HepG2 (cell line): Measurements from ENCODE around the gene ZNF587B. TPM values are rescaled to one million over a fixed set of nuclear protein-coding genes. Genes with fewer than 3 reads are reported as not detected.

ENCODE experiments used
- ATAC-seq: fragments of 200-7000 bp; cut with Tn5 transposase; 3 replicates; pipeline ENCODE4 v1.9.1; 2020; ENCODE audit warnings: mild to moderate bottlenecking, moderate library complexity
- BruUV-seq: library from RNA; stranded (reverse); fragments of 400-500 nt; replicated peaks from 2 replicates; lab custom pipeline; 2021; lab: Mats Ljungman, UMichigan
- CTCF ChIA-PET: fragments of 300-600 bp; formaldehyde crosslinking; extraction: SDS; loops from one replicate; lab custom pipeline; 2021; ENCODE audit warnings: low total read pairs, inconsistent platforms, low intra/inter-chr PET ratio; lab: Yijun Ruan, JAX
- POLR2A ChIA-PET: fragments of 350-600 bp; sonication (Branson Sonifier 250); formaldehyde crosslinking; loops from one replicate; lab custom pipeline; 2020; ENCODE audit warnings: antibody characterized with exemption, inconsistent platforms; lab: Yijun Ruan, JAX
- DNase-seq: peaks from one replicate; pipeline ENCODE4 v3.0.0-alpha.2; 2015; ENCODE audit warnings: low spot score
- FAIRE-seq: peaks from 3 replicates; lab custom pipeline; 2011; peaks lifted over from hg19 to GRCh38; lab: Jason Lieb, UNC
- H2AFZ ChIP-seq: one replicate; pipeline ENCODE4 v1.6.1; 2011; ENCODE audit warnings: low read length, inconsistent platforms
- H3K27ac ChIP-seq: fragments of 300-600 bp; 3 replicates; pipeline ENCODE4 v1.8.0; 2011; ENCODE audit warnings: mixed run types, mild to moderate bottlenecking, mixed read lengths, low read length, inconsistent platforms; ENCODE audit not compliant: insufficient read depth; ENCODE audit errors: extremely low read length
- H3K27me3 ChIP-seq, 2 experiments: fragments of 200-600 bp in 1 of 2; 2 replicates in 1 of 2; 3 replicates in 1 of 2; pipeline versions ENCODE4 v1.6.0 to v1.8.0; 2011; ENCODE audit warnings: low read length in 2 of 2, mild to moderate bottlenecking in 2 of 2, moderate library complexity in 2 of 2, inconsistent platforms in 1 of 2; ENCODE audit not compliant: insufficient read depth in 2 of 2, control insufficient read depth in 1 of 2
- H3K36me3 ChIP-seq, 2 experiments: fragments of 200-600 bp in 1 of 2; replicated peaks in 1 of 2; 2 replicates in 1 of 2; 3 replicates in 1 of 2; pipeline versions ENCODE4 v1.5.1 to v1.8.0; 2011; ENCODE audit warnings: low read length in 2 of 2, inconsistent platforms in 1 of 2; ENCODE audit not compliant: insufficient read depth in 2 of 2, control insufficient read depth in 1 of 2
- H3K4me1 ChIP-seq: 2 replicates; pipeline ENCODE4 v1.5.1; 2012; ENCODE audit warnings: low read length, inconsistent platforms; ENCODE audit not compliant: insufficient read depth
- H3K4me2 ChIP-seq: 2 replicates; pipeline ENCODE4 v1.6.0; 2011; ENCODE audit warnings: low read depth, low read length, inconsistent platforms
- H3K4me3 ChIP-seq, 3 experiments: fragments of 200-600 bp in 1 of 3; sonication (generic), shearing (Covaris generic) in 1 of 3; replicated peaks in 1 of 3; 2 replicates each; pipeline ENCODE4 v1.5.1; 2011 to 2016; ENCODE audit warnings: low read length in 3 of 3, inconsistent platforms in 2 of 3, low read depth in 2 of 3, mild to moderate bottlenecking in 2 of 3, control low read depth in 1 of 3, mixed read lengths in 1 of 3; ENCODE audit not compliant: insufficient read depth in 1 of 3
- H3K79me2 ChIP-seq: one replicate; pipeline ENCODE4 v1.6.1; 2011; ENCODE audit warnings: low read length, inconsistent platforms; ENCODE audit not compliant: insufficient read depth
- H3K9ac ChIP-seq: 2 replicates; pipeline ENCODE4 v1.6.0; 2011; ENCODE audit warnings: mild to moderate bottlenecking, low read depth, low read length, inconsistent platforms; ENCODE audit not compliant: insufficient read depth
- H3K9me3 ChIP-seq: 2 replicates; pipeline ENCODE4 v1.5.1; 2012; ENCODE audit warnings: mild to moderate bottlenecking, low read length
- H4K20me1 ChIP-seq: 2 replicates; pipeline ENCODE4 v1.6.0; 2011; ENCODE audit warnings: inconsistent platforms, mild to moderate bottlenecking, low read length, moderate library complexity; ENCODE audit not compliant: insufficient read depth
- WGBS: methylation state at CpG from one replicate; pipeline ENCODE4 v1.1.6; 2017; ENCODE audit warnings: low lambda C conversion rate; 5-methylcytosine and 5-hydroxymethylcytosine counted together
- in situ Hi-C: cut with HindIII; loops from 2 replicates; pipeline ENCODE4 v1.10.0; 2017; ENCODE audit warnings: low pct_unique_long_range_greater_than_20kb; ENCODE audit not compliant: extremely low pct_ligation_motif_present
- intact Hi-C: fragments of 100-400 bp; cut with micrococcal nuclease; formaldehyde crosslinking; loops from one replicate; pipeline ENCODE4 v1.10.0; 2022; ENCODE audit not compliant: unreplicated experiment
- polyA plus RNA-seq, 8 experiments: library from polyadenylated mRNA; depleted of rRNA in 3 of 8; stranded (reverse) in 7 of 8; unstranded in 1 of 8; fragments of >200 nt; fragmentation: Illumina TruSeq in 4 of 8; extraction: Trizol in 4 of 8; gene quantifications; 2 replicates each; pipeline versions ENCODE4 v1.2.1 to v1.2.3, GENCODE V29; 2011 to 2016; ENCODE audit warnings: low read depth in 4 of 8, missing spikeins in 1 of 8, mixed read lengths in 1 of 8; ENCODE audit not compliant: insufficient read depth in 1 of 8
- total RNA-seq, 5 experiments: library from RNA; depleted of rRNA; stranded (reverse); fragments of >200 nt; fragmentation: Illumina TruSeq; extraction: Trizol; gene quantifications; 2 replicates each; pipeline ENCODE4 v1.2.3, GENCODE V29; 2016; ENCODE audit warnings: low read depth in 1 of 5
- TF ChIP-seq, protein P1 (sequence below): sonication (generic); formaldehyde crosslinking; IDR thresholded peaks from 2 replicates; pipeline ENCODE4 v1.5.1; 2020; ENCODE audit warnings: mild to moderate bottlenecking, missing genetic modification reagents, moderate library complexity
- TF ChIP-seq, protein P2 (sequence below): fragments of 450-650 bp; IDR thresholded peaks from 2 replicates; pipeline ENCODE4 v1.6.1; 2017

Gene ZNF587B
- total and polyA plus RNA-seq, 2 of the 13 experiments (the other 11 are each of a cell fraction or from before 2014, with no cell fraction given), result 5.2 to 29.9 TPM

DNA sequence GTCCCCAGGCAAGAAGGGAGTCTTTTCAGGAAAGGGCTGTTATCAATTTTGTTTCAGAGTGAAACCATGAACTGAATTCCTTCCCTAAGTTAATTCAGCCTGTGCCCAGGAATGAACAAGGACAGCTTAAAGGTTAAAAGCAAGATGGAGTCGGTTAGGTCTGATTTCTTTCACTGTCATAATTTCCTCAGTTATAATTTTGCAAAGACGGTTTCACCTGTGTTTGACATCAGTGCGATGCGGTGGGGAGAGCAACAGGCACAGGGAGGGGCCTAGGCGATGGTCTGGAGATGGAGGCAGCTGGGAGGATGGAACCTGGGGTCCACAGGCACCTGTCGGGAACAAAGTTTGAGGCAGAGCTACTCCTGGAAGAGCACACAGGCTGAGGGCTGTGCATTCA lies 9.5 kb upstream of the ZNF587B start:
- in situ Hi-C loops, result no loop called here
- H3K27ac ChIP-seq, result peak overlapping the region; percentile 90
- WGBS, result 21% methylated on average over 6 of the region's 6 CpGs
- H3K79me2 ChIP-seq, result peaks cover 56% of the 10 kb centered on the region
- H3K27me3 ChIP-seq, result no peaks in the 10 kb centered on the region; a peak in 1 of 5 replicates
- no peak for ATAC-seq
- H4K20me1 ChIP-seq, result peaks cover 16% of the 10 kb centered on the region; the same call in 1 of the 2 replicates
- no peak for DNase-seq
- peak overlapping the region; percentile 97 for H3K4me2 ChIP-seq
- FAIRE-seq, result no peak
- ChIA-PET CTCF (no interaction called here), POLR2A (interaction anchor here (1.1 to 1.9 kb wide), 4 partner anchors 9 to 55 kb away, joined by 4 to 6 read pairs (median 5); partner anchors contain the start of gene ZNF587B)
- intact Hi-C loops, result loop anchor here (10.0 kb wide), 1 partner anchor 334 kb away; the partner anchor contains the start of gene ZNF329
- H3K9me3 ChIP-seq, result no peaks in the 10 kb centered on the region
- BruUV-seq, result no TSS peak
- H2AFZ ChIP-seq, result no peak overlapping the region
- peaks cover 59% of the 10 kb centered on the region for H3K4me1 ChIP-seq
- H3K9ac ChIP-seq, result peak overlapping the region; percentile 98
- TF ChIP-seq, protein P1, sequence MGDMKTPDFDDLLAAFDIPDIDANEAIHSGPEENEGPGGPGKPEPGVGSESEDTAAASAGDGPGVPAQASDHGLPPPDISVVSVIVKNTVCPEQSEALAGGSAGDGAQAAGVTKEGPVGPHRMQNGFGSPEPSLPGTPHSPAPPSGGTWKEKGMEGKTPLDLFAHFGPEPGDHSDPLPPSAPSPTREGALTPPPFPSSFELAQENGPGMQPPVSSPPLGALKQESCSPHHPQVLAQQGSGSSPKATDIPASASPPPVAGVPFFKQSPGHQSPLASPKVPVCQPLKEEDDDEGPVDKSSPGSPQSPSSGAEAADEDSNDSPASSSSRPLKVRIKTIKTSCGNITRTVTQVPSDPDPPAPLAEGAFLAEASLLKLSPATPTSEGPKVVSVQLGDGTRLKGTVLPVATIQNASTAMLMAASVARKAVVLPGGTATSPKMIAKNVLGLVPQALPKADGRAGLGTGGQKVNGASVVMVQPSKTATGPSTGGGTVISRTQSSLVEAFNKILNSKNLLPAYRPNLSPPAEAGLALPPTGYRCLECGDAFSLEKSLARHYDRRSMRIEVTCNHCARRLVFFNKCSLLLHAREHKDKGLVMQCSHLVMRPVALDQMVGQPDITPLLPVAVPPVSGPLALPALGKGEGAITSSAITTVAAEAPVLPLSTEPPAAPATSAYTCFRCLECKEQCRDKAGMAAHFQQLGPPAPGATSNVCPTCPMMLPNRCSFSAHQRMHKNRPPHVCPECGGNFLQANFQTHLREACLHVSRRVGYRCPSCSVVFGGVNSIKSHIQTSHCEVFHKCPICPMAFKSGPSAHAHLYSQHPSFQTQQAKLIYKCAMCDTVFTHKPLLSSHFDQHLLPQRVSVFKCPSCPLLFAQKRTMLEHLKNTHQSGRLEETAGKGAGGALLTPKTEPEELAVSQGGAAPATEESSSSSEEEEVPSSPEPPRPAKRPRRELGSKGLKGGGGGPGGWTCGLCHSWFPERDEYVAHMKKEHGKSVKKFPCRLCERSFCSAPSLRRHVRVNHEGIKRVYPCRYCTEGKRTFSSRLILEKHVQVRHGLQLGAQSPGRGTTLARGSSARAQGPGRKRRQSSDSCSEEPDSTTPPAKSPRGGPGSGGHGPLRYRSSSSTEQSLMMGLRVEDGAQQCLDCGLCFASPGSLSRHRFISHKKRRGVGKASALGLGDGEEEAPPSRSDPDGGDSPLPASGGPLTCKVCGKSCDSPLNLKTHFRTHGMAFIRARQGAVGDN (CRISPR knock-in tag), result peak; percentile 29
- TF ChIP-seq, protein P2, sequence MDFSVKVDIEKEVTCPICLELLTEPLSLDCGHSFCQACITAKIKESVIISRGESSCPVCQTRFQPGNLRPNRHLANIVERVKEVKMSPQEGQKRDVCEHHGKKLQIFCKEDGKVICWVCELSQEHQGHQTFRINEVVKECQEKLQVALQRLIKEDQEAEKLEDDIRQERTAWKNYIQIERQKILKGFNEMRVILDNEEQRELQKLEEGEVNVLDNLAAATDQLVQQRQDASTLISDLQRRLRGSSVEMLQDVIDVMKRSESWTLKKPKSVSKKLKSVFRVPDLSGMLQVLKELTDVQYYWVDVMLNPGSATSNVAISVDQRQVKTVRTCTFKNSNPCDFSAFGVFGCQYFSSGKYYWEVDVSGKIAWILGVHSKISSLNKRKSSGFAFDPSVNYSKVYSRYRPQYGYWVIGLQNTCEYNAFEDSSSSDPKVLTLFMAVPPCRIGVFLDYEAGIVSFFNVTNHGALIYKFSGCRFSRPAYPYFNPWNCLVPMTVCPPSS, result no peak
- H3K4me3 ChIP-seq, result peak overlapping the region; percentile 86 to 96 (median 88)
- peaks cover 0 to 9% of the 10 kb centered on the region in 2 experiments; a peak in 1 of 5 replicates for H3K36me3 ChIP-seq
